Stimulated activated memory B cell treated with anti-CD40 and anti-IgM and Interleukin-4, amounts not matched to agents 10 μg/mL and 1 μg/mL and 100 μg/mL, for 72 hours (primary cell): Measurements from ENCODE around the gene FECH.
"Not testable (repeated sequence)": the region's sequence is repeated elsewhere in the genome, so short reads cannot be mapped to it uniquely, and the experiment has no call there.

Experiments used
- ATAC-seq: fragments of 150-1000 bp; cut with Tn5 transposase; 2 replicates; pipeline ENCODE4 v1.10.0; 2021
- H3K27ac Mint-ChIP-seq: one replicate; pipeline ENCODE4 v1.8.0; 2022; ENCODE audit warnings: mild to moderate bottlenecking, mixed read lengths
- H3K27me3 Mint-ChIP-seq: one replicate; pipeline ENCODE4 v1.8.0; 2022; ENCODE audit warnings: mixed read lengths
- H3K36me3 Mint-ChIP-seq: one replicate; pipeline ENCODE4 v1.8.0; 2022; ENCODE audit warnings: mixed read lengths
- H3K4me1 Mint-ChIP-seq: one replicate; pipeline ENCODE4 v1.8.0; 2022; ENCODE audit warnings: mixed read lengths
- H3K4me3 Mint-ChIP-seq: one replicate; pipeline ENCODE4 v1.8.0; 2022; ENCODE audit warnings: mild to moderate bottlenecking, moderate library complexity, mixed read lengths
- H3K9me3 Mint-ChIP-seq: one replicate; pipeline ENCODE4 v1.8.0; 2022; ENCODE audit warnings: mixed read lengths

The FECH gene

DNA sequence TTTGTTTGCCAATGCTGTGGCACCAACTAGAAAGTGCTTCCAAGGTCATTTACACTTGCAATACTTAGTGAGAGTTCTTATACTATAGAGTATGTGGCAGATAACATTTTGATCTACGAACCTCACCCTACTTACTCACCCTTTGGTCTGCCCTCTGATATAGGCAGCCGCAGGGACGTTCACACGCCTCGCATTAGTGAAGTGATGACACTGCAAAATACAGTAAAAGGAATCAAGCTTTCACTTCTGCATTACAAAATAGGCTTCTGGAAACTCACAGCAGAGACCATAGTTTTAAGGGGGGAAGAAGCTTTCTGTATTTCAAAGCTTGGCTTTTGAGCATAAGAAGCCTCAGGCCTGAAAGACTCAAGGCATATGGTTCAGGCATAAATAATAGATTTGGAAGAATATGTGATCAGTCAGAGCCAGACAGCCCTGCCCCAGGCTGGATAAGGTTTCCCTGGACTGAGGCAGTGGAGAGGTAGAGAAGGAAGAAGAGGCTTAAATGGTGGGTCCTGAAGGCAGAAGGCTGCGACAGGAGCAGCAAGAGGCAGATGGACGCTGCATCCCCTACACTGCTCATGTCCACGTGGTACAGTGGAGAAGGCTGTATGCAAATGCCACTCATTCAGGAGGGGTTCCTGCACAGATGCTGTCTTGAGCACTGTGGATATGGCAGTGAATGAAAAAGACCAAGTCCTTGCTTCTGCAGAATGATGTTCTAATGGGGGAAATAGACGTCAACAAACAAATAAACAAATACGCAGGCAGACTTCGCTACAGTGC is 63.1 kb downstream of the FECH start:
- Mint-ChIP-seq H3K4me1 (peaks cover 16% of the 10 kb centered on the region), H3K36me3 (no peaks in the 10 kb centered on the region), H3K9me3 (peaks cover 7% of the 10 kb centered on the region), H3K27ac (peak overlapping the region; percentile 8), H3K27me3 (peaks cover 25% of the 10 kb centered on the region), H3K4me3 (no peak overlapping the region)
- ATAC-seq: peak; percentile 21

- not testable (repeated sequence) for H3K4me3 Mint-ChIP-seq, ATAC-seq, H3K36me3 Mint-ChIP-seq, H3K27ac Mint-ChIP-seq, H3K9me3 Mint-ChIP-seq
- Mint-ChIP-seq H3K27me3 (peaks cover 32% of the 10 kb centered on the region), H3K4me1 (peaks cover 16% of the 10 kb centered on the region)
Measured at GRCh38 chr18:57522348-57522747, 64.2 kb downstream of the FECH start.

DNA sequence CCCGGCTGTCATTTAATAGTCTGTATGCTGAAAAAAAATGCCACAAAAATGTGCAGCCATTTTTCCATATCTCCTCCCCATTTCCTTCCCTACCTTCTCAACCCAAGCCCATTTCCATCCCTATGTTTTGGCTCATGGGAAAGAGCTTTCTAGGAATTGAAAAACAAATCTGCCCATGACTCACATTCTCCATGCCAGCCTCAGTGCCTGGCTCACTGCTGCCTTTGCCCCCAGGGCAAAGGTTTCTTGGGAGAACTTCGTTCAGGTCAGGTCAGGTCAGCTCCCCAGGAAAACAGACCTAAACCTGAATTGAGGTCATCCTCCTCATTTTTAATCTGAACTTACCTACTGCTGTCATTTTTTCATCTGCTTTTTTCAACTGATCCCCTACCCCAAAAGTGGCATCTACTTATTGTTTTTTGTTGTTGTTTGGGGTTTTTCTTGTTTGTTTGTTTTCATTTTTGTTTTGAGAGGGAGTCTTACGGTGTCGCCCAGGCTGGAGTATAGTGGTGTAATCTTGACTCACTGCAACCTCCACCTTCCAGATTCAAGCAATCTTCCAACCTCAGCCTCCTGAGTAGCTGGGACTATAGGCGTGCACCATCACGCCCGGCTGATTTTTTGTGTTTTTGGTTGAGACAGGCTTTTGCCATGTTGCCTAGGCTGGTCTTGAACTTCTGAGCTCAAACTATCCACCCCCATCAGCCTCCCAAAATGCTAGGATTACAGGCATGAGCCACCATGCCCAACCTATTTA is 66.7 kb downstream of the FECH start:
- ATAC-seq: no peak
- H3K9me3 Mint-ChIP-seq: peaks cover 6% of the 10 kb centered on the region
- no peaks in the 10 kb centered on the region for H3K36me3 Mint-ChIP-seq
- no peak overlapping the region for H3K4me3 Mint-ChIP-seq
- H3K27me3 Mint-ChIP-seq: peaks cover 32% of the 10 kb centered on the region
- H3K27ac Mint-ChIP-seq: no peak overlapping the region
- H3K4me1 Mint-ChIP-seq: peaks cover 16% of the 10 kb centered on the region

- Mint-ChIP-seq H3K4me1 (peaks cover 6% of the 10 kb centered on the region), H3K4me3 (no peak overlapping the region), H3K27ac (no peak overlapping the region), H3K27me3 (peaks cover 37% of the 10 kb centered on the region), H3K9me3 (peaks cover 8% of the 10 kb centered on the region), H3K36me3 (no peaks in the 10 kb centered on the region)
- ATAC-seq: no peak
Measured at GRCh38 chr18:57518533-57518932, 68.0 kb downstream of the FECH start.

GRCh38 chr18:57516056-57516455 is 70.4 kb downstream of the FECH start:
- Mint-ChIP-seq H3K4me3 (no peak overlapping the region), H3K4me1 (no peaks in the 10 kb centered on the region)
- no peak for ATAC-seq

GRCh38 chr18:57505231-57505630 is 81.3 kb downstream of the FECH start:
- Mint-ChIP-seq H3K4me1 (no peaks in the 10 kb centered on the region), H3K4me3 (no peak overlapping the region), H3K9me3 (no peaks in the 10 kb centered on the region), H3K27me3 (peaks cover 60% of the 10 kb centered on the region), H3K36me3 (no peaks in the 10 kb centered on the region), H3K27ac (no peak overlapping the region)
- no peak for ATAC-seq

More at GRCh38 chr18:57516056-57516455, 70.4 kb downstream of the FECH start:
- no peaks in the 10 kb centered on the region for H3K36me3 Mint-ChIP-seq
- no peak overlapping the region for H3K27ac Mint-ChIP-seq
- peaks cover 40% of the 10 kb centered on the region for H3K27me3 Mint-ChIP-seq
- H3K9me3 Mint-ChIP-seq: peaks cover 8% of the 10 kb centered on the region

GRCh38 chr18:57502624-57503023 is 83.9 kb downstream of the FECH start:
- Mint-ChIP-seq H3K9me3 (no peaks in the 10 kb centered on the region), H3K36me3 (no peaks in the 10 kb centered on the region), H3K27ac (no peak overlapping the region), H3K4me3 (no peak overlapping the region), H3K27me3 (peaks cover 51% of the 10 kb centered on the region), H3K4me1 (no peaks in the 10 kb centered on the region)
- no peak for ATAC-seq

DNA sequence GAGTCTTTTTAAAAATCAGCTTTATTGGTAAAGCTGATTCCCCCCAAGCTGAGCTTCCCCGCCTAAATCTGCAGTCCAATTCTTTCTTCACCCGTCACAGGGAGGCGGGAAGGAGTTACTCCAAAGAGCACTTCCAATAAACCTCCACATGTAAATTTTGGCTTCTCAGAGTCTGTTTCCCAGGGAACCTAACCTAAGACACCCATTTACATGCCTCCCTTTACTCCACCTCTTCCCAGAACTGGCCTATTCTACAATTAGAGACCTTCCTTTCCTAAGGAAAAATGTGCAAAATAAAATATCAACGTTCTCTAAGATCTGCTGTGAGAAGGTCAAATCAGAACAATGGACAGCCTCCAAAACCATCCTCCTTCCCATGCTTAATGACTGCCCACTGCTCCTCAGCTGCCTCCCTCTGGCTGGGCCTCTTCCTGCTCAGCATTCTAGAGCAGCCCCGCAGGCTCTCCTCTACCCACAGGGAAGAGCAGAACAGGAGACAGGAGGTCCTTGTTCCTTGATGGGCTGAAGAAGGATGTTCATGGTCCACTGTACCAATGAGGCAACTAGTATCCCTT is 87.7 kb downstream of the FECH start:
- H3K9me3 Mint-ChIP-seq: no peaks in the 10 kb centered on the region
- H3K27ac Mint-ChIP-seq: no peak overlapping the region
- H3K36me3 Mint-ChIP-seq: no peaks in the 10 kb centered on the region
- no peak for ATAC-seq
- no peak overlapping the region for H3K4me3 Mint-ChIP-seq
- H3K27me3 Mint-ChIP-seq: peaks cover 31% of the 10 kb centered on the region
- H3K4me1 Mint-ChIP-seq: no peaks in the 10 kb centered on the region
